ENCODE data around the gene GRID1.

Gene GRID1

GRCh38 chr10:85570871-85571270 lies 795.7 kb downstream of the GRID1 start:
- Histone ChIP-seq H2AFZ (ENCODE audit: low read length) (no peak overlapping the region), H3K9me2 (ENCODE audit: low read depth, low read length) (no peaks in the 10 kb centered on the region), H3K4me2 (ENCODE audit: low read length) (no peak overlapping the region), H3K9me3 (ENCODE audit: low read length) (no peaks in the 10 kb centered on the region), H3K27ac (ENCODE audit: low read depth, low read length, poor library complexity, severe bottlenecking) (no peak overlapping the region), H3K9ac (ENCODE audit: low read length) (no peak overlapping the region), H3K79me2 (ENCODE audit: insufficient read depth, low read length) (no peaks in the 10 kb centered on the region), H4K20me1 (ENCODE audit: insufficient read depth, low read length) (no peaks in the 10 kb centered on the region), H3K4me3 (ENCODE audit: low read depth, low read length, poor library complexity, severe bottlenecking) (no peak overlapping the region), H3F3A (ENCODE audit: insufficient read depth, low read length) (no peaks in the 10 kb centered on the region), H3K36me3 (ENCODE audit: insufficient read depth, low read length) (no peaks in the 10 kb centered on the region), H3K27me3 (ENCODE audit: insufficient read depth, low read length) (no peaks in the 10 kb centered on the region), H3K4me1 (ENCODE audit: insufficient read depth, low read length, severe bottlenecking) (no peaks in the 10 kb centered on the region)
- TF ChIP-seq, protein P1, sequence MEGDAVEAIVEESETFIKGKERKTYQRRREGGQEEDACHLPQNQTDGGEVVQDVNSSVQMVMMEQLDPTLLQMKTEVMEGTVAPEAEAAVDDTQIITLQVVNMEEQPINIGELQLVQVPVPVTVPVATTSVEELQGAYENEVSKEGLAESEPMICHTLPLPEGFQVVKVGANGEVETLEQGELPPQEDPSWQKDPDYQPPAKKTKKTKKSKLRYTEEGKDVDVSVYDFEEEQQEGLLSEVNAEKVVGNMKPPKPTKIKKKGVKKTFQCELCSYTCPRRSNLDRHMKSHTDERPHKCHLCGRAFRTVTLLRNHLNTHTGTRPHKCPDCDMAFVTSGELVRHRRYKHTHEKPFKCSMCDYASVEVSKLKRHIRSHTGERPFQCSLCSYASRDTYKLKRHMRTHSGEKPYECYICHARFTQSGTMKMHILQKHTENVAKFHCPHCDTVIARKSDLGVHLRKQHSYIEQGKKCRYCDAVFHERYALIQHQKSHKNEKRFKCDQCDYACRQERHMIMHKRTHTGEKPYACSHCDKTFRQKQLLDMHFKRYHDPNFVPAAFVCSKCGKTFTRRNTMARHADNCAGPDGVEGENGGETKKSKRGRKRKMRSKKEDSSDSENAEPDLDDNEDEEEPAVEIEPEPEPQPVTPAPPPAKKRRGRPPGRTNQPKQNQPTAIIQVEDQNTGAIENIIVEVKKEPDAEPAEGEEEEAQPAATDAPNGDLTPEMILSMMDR (IDR thresholded peaks at IDR 0.05; ENCODE audit: low read length), result no peak
- no peak for TF ChIP-seq EZH2 (IDR thresholded peaks at IDR 0.05; ENCODE audit: borderline replicate concordance, low read length)

DNA sequence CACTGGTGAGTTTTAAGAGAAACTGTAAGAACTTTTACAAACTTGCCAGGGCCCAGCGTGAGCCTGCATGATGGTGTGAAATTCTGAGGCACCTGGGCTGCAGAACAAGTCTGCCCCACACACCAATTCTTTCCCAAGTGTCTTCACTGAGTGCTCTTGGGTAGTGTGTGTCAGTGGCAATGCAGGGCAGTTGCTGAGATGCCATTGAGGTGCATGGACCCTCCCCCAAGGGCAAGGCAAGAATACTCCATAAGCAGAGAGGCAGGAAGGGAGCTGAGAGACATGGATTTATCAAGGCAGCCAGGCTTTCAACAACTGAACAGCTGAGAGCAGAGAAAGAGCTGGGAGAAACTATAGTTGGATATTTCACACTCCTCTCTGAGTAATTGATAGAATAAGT lies 801.2 kb downstream of the GRID1 start:
- Histone ChIP-seq H3K27ac (ENCODE audit: low read depth, low read length, poor library complexity, severe bottlenecking) (no peak overlapping the region), H3K9ac (ENCODE audit: low read length) (no peak overlapping the region), H2AFZ (ENCODE audit: low read length) (no peak overlapping the region), H3K79me2 (ENCODE audit: insufficient read depth, low read length) (no peaks in the 10 kb centered on the region), H3K36me3 (ENCODE audit: insufficient read depth, low read length) (no peaks in the 10 kb centered on the region), H3K4me2 (ENCODE audit: low read length) (no peak overlapping the region), H3K4me1 (ENCODE audit: insufficient read depth, low read length, severe bottlenecking) (no peaks in the 10 kb centered on the region), H3K9me3 (ENCODE audit: low read length) (no peaks in the 10 kb centered on the region), H3F3A (ENCODE audit: insufficient read depth, low read length) (no peaks in the 10 kb centered on the region), H4K20me1 (ENCODE audit: insufficient read depth, low read length) (no peaks in the 10 kb centered on the region), H3K4me3 (ENCODE audit: low read depth, low read length, poor library complexity, severe bottlenecking) (no peak overlapping the region), H3K9me2 (ENCODE audit: low read depth, low read length) (no peaks in the 10 kb centered on the region), H3K27me3 (ENCODE audit: insufficient read depth, low read length) (no peaks in the 10 kb centered on the region)
- TF ChIP-seq EZH2 (IDR thresholded peaks at IDR 0.05; ENCODE audit: borderline replicate concordance, low read length), result no peak
- TF ChIP-seq, protein P1 (IDR thresholded peaks at IDR 0.05; ENCODE audit: low read length), result no peak

- no peaks in the 10 kb centered on the region for H3K9me2 ChIP-seq (ENCODE audit: low read depth, low read length)
- TF ChIP-seq, protein P1 (IDR thresholded peaks at IDR 0.05; ENCODE audit: low read length), result no peak
- no peak for TF ChIP-seq EZH2 (IDR thresholded peaks at IDR 0.05; ENCODE audit: borderline replicate concordance, low read length)
Measured at GRCh38 chr10:85558533-85558932, 808.1 kb downstream of the GRID1 start.

More at GRCh38 chr10:85558533-85558932, 808.1 kb downstream of the GRID1 start:
- Histone ChIP-seq H3K9ac (ENCODE audit: low read length) (no peak overlapping the region), H3K4me3 (ENCODE audit: low read depth, low read length, poor library complexity, severe bottlenecking) (no peak overlapping the region), H3K36me3 (ENCODE audit: insufficient read depth, low read length) (no peaks in the 10 kb centered on the region), H2AFZ (ENCODE audit: low read length) (no peak overlapping the region), H3K4me1 (ENCODE audit: insufficient read depth, low read length, severe bottlenecking) (no peaks in the 10 kb centered on the region), H3K4me2 (ENCODE audit: low read length) (no peak overlapping the region), H3K79me2 (ENCODE audit: insufficient read depth, low read length) (no peaks in the 10 kb centered on the region), H3K9me3 (ENCODE audit: low read length) (no peaks in the 10 kb centered on the region), H4K20me1 (ENCODE audit: insufficient read depth, low read length) (no peaks in the 10 kb centered on the region), H3K27me3 (ENCODE audit: insufficient read depth, low read length) (no peaks in the 10 kb centered on the region), H3K27ac (ENCODE audit: low read depth, low read length, poor library complexity, severe bottlenecking) (no peak overlapping the region), H3F3A (ENCODE audit: insufficient read depth, low read length) (no peaks in the 10 kb centered on the region)
